NCI-H2081 (cell line): ENCODE measurements around the gene SCAI.
"Not testable (repeated sequence)": the region's sequence is repeated elsewhere in the genome, so short reads cannot be mapped to it uniquely, and the experiment has no call there.

Source experiments
- DNase-seq, 2 experiments: peaks; one replicate each; lab custom pipeline; 2025; lab: John Stamatoyannopoulos, UW

The SCAI gene

DNA sequence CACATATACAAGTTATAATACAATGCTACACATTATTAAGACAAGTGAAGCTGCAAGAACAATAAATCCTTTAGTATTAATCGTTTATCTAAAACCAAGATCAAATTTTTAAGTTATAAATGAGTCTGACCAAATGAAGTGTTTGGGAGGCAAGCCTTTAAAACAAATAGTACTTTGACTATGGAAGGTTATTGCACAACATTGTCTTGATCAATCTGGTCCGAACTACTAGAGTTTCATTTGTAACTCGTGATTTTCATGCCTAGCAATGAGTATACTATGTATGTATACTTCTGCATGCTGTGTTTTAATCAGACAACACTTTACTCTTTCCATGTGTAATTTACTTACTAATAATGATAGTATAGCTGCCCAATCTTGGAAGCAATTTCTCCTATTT, 115.3 kb downstream of the SCAI start:
- no peak for DNase-seq

GRCh38 chr9:125024917-125025316, 118.4 kb downstream of the SCAI start:
- DNase-seq: no peak

DNA sequence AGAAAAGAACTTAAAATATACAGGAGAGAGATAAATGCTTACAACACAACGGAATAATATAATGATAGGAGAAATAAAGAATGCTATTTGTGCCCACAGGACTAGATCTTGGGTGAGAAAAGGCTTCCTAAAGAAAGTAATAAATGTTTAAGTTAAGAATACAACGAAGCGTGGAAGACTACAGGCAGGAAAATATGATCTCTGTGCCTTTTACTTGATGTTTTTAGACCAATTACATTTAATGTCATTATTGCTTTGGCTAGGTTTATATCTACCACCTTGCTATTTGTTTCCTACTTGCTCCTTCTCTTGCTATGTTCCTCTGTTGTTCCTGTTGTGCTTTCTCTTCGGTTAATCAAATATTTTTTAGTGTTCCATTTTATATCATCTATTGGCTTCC, 122.3 kb downstream of the SCAI start:
- no peak for DNase-seq

DNA sequence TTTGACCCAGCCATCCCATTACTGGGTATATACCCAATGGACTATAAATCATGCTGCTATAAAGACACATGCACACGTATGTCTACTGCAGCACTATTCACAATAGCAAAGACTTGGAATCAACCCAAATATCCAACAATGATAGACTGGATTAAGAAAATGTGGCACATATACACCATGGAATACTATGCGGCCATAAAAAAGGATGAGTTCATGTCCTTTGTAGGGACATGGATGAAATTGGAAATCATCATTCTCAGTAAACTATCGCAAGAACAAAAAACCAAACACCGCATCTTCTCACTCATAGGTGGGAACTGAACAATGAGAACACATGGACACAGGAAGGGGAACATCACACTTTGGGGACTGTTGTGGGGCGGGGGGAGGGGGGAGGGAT, 127.7 kb downstream of the SCAI start:
- not testable (repeated sequence) for DNase-seq

DNA sequence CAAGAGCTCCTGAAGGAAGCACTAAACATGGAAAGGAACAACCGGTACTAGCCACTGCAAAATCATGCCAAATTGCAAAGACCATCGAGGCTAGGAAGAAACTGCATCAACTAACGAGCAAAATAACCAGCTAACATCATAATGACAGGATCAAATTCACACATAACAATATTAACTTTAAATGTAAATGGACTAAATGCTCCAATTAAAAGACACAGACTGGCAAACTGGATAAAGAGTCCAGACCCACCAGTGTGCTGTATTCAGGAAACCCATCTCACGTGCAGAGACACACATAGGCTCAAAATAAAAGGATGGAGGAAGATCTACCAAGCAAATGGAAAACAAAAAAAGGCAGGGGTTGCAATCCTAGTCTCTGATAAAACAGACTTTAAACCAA, 131.3 kb downstream of the SCAI start:
- not testable (repeated sequence) for DNase-seq

GRCh38 chr9:125008599-125008998, 134.7 kb downstream of the SCAI start:
- no peak for DNase-seq

- no peak for DNase-seq
These were observed 140.0 kb downstream of the SCAI start for GRCh38 chr9:125003332-125003731.

GRCh38 chr9:124983698-124984097, 159.6 kb downstream of the SCAI start:
- no peak for DNase-seq

GRCh38 chr9:124980431-124980830, 162.9 kb downstream of the SCAI start:
- no peak for DNase-seq

- no peak for DNase-seq
These were observed 168.2 kb downstream of the SCAI start for GRCh38 chr9:124975131-124975530.

GRCh38 chr9:124973807-124974206, 169.5 kb downstream of the SCAI start:
- no peak for DNase-seq

- DNase-seq: no peak
These were observed 171.0 kb downstream of the SCAI start for GRCh38 chr9:124972241-124972770.

- DNase-seq: no peak
These were observed 173.9 kb downstream of the SCAI start for GRCh38 chr9:124969401-124969800.

DNA sequence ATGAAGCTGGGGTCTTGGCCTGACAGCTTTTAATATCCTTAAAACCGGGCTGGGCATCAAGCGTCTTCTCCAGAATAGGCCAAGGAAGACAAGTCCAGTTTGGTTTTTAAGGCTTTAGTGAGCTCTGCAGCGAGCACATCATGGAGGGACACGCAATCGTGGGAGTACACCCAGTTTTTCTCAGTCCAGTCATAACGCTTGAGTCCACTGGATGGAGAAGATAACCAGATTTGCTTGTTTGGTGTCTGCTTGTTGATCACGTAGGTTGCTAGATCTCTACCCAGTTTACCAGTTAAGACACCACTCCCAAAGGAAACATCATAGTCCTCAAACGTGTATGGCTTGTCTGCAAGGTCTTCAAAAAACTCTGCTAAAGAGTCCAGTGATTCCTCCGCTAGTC, 175.1 kb downstream of the SCAI start:
- no peak for DNase-seq

GRCh38 chr9:124965775-124966568, 177.4 kb downstream of the SCAI start:
- DNase-seq: not testable (repeated sequence)

- no peak for DNase-seq
These were observed 178.7 kb downstream of the SCAI start for GRCh38 chr9:124964604-124965003.

- no peak for DNase-seq
These were observed 179.3 kb downstream of the SCAI start for GRCh38 chr9:124964056-124964455.

DNA sequence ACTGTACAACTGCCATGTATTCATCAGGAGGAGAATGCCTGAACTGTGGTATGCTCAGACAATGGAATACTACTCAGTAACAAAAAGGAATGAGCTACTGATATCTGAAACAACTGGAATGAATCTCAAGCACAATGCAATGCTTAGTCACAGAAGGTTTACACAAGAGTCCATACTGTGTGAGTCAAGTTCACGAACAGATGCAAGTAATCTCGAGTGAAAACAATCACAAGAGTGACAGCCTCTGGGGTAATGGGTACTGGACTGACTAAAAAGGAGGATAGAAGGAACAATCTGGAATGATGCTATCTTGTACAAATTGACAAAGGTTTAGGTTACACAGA, 182.9 kb downstream of the SCAI start:
- DNase-seq: no peak

- DNase-seq: not testable (repeated sequence)
These were observed 183.5 kb downstream of the SCAI start for GRCh38 chr9:124959671-124960408.

GRCh38 chr9:124954255-124954654, 189.1 kb downstream of the SCAI start:
- no peak for DNase-seq

GRCh38 chr9:124950050-124950718, 193.1 kb downstream of the SCAI start:
- DNase-seq: no peak

GRCh38 chr9:124949387-124949786, 193.9 kb downstream of the SCAI start:
- no peak for DNase-seq
